ENCODE results near the gene BRINP1.
"Not testable (repeated sequence)": the region's sequence is repeated elsewhere in the genome, so short reads cannot be mapped to it uniquely, and the experiment has no call there.

Gene BRINP1

DNA sequence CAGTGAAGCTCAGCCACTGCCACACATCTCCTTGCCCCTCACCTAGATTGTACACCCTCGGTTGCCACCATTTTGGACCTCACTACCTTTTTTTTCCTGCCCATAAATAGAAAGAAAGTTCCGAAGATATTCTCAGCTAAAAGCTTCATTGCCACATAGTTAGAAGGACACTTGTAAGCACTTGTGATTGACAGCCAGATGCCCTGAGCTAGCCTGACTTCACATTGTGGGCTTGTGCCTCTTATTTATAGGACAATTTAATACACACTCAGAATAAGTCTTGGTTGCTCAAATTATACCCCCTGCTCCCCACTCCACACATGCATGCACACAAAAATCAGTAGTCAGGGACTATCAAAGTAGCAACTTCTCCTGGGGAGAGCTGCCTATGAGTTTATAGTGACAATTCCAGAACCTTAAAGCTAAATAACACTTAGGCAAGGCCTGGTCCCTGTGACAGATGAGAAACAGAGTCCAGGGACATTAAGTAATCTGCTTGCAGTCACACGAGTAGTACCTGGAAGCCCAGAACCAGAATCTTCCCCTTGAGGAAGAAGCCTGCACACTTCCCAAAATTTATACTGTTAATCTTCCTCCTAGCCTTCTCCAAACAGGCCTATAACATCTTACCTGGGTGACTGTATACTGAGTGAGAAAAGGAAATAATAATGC, 184.8 kb downstream of the BRINP1 start:
- FAIRE-seq: no peak

DNA sequence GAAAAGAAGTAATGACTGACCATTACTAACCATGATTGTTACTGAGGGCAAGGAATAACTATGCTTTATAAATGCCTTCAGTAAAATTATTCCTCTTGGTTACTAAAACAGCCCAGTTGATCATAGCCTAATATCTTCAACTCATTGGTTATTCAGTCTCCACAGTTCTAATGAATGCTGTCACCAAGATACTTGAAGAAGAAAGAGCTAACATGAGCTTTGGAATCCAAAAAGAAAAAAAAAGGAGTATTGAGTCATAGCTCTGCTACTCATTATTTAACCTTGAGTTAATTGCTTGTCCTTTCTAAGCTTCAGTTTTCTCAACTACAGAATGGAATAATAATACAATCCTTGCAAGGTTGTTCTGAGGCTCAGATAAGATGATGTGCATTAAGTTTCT, 187.7 kb downstream of the BRINP1 start:
- no peak for FAIRE-seq

DNA sequence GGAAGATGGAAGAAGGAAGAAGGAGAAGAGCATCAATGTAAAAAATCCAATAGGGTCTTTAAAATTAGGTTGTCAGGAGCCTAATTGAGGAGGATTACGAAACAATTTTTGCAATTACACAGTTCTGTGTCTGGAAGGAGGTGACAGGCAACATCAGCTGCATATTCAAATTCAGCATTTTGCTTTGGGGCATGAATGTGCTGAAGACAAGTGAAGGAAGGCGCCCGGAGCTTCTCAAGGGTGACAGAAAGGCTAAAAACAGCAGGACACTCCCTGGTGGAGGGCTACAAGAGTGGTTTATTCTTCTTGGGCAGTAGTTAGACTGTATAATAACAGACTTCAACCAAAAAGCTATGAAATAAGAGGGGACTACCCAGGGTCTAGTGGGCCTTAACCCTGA, 188.3 kb downstream of the BRINP1 start:
- no peak for FAIRE-seq

DNA sequence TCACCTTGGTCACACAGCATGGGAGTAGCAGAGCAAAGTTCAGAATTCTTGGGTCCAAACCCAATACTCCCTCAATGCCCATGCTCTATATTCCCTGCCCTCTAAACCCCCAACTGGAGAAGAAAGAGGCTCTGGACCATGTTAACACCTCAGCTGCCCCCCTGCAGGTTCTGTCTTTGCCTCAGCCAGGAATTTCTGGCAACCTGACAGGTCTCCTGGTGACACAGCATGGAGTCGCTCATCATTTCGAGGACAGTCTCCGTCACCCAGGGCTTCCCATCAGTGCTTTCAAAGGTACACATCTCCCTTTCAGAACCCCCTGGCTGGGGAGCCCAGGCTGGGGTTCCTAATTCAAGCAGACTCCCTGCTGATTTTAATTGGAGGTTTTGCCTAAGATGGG, 189.5 kb downstream of the BRINP1 start:
- no peak for FAIRE-seq

DNA sequence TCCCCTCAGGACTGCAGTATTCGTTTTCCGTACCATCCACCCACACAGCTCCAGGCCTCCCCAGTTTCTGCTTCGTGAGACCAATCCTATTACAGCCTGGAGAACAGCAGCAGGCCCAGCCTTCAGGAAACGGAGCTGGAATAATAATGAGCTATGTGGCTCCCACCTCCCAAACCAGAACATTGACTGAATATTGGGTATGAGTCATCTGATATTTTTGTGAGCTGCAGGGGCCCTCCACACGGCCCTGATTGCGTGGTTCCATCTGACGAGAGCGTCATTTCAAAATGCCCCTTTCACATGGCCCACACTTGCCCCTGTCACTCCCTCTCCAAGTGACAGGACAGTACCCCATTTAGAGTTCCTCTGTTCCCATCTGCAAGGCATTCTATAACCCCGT, 192.0 kb downstream of the BRINP1 start:
- FAIRE-seq: no peak

DNA sequence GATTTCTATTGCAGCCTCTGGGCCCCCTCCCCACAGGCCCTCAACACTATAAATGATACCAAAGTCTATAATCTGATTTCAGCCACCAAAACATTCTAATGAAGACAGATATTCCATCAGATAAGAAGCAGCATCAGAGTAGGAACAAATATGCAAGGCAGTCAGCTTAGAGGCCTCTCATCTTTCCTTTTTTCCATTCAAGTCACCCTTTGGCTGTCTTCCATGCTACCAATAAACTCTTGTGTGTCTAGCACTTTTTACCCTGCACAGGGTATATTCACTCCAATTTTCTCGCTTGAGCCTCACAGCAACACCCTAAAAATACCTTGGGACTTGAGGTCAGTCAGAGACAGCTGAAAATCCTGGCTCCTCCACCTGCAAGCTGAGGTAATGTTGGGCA, 193.7 kb downstream of the BRINP1 start:
- no peak for FAIRE-seq

DNA sequence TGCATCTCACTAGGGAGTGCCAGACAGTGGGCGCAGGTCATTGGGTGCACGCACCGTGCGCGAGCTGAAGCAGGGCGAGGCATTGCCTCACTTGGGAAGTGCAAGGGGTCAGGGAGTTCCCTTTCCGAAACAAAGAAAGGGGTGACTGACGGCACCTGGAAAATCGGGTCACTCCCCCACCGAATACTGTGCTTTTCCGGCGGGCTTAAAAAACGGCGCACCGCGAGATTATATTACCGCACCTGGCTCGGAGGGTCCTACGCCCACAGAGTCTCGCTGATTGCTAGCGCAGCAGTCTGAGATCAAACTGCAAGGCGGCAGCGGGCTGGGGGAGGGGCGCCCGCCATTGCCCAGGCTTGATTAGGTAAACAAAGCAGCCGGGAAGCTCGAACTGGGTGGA, 200.0 kb downstream of the BRINP1 start:
- not testable (repeated sequence) for FAIRE-seq

DNA sequence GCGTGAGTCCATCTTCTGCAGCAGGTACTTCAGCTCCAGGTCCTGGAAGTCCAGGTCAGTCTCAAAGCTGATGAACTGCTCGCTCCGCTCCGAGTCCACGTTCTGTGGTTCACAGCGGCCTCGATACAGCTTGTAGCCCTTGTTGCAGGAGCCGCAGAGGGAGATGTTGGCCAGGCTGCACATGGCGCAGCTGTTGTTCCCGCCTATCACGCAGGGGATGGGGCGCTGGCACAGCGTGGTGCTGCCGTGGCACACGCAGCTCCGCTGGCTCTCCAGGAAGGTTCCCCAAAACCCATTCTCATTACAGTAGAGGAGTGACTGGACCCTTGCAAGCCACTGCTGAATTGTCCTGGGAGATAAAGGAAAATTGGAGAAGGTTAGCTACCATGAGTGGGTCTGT, 201.4 kb downstream of the BRINP1 start:
- no peak for FAIRE-seq

DNA sequence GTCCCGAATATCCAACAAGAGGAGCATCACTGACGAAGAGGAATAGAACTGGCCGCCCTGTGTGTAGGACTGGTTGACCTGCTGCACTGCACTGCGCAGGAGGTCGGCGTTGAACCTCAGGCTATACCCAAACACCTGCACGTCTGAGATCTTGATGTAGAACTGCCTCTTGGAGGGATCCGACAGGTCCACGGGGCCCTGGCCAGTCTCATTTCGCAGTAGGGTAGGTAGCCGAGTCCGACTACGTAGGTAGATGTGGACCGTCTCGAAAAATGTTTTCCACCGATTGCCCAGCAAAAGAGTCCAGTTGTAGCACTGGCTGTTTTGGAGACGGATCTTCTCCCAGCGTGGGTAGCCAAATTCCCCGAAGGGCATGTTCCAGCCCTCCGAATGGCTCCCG, 202.0 kb downstream of the BRINP1 start:
- no peak for FAIRE-seq

DNA sequence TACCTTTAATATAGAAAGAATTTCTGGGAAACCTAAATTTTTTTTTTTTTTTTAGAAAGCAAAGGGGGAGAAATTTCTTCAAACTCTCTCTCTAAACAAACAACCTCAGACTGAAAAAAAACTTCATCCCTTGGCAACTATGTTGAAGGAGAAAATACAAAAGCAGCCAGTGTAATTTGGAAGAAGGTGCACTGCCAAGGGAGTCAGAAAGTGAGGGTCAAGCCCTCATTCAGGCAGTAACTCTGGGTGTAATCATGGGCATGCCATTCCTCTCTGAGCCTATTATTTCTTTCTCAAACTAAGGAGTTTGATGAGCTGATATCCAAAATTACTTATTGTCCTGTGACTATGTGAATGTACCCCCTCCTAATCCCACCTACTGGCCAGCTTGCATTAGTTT, 203.1 kb downstream of the BRINP1 start:
- FAIRE-seq: no peak

DNA sequence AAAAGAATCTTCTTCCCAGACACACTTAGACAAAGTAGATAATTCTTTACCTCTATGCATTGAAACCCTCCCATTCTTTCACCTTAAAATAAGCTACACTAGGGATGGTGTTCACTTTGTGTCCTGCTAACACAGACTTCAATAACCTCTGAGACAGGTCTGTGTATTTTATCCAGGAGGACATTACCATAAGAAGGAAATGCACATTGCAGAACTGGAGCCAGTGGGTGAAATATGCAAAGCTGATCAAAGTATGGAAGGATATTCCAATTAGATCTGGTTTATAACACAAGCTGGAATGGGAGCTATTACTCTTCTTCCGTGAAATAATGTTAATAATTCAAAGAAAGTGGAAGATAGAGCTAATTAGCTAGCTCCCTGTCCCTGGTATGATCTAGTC, 204.1 kb downstream of the BRINP1 start:
- no peak for FAIRE-seq

DNA sequence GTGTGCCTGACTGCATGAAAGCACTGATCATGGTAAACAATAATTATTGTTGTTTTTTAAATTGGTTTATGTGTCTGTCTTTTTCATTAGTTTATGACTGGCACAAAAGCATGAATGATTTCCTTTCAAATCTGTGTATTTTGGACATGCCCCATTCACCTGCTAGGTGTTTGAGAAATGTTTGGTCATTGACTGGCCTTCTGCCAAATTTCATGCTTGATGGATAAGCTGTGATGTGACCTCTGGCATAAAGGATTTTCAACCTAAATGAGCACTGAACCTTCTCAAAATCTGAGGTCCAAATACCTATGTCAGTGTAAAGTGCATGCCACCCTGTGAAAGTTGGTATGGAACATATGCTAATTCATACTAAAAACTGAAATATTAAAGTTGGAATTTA, 204.5 kb downstream of the BRINP1 start:
- no peak for FAIRE-seq

DNA sequence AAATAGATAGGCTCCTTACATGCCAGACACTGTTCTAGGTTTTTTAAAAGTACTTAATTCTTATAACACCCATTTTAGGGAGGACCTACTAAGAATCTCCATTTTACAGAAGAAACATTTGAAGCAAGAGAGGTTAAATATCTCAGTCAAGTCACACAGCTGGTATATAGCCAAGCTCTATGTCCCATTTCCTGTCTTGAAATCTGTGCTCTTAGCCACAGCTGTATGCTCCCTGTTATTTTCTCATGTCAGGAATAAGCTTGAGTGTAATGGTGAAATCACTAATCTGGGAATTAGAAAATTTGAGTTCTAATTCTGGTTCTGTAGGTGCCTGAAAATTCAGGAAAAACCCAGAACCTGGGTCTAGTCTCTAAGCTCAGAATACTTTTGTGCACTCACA, 208.7 kb downstream of the BRINP1 start:
- FAIRE-seq: no peak

DNA sequence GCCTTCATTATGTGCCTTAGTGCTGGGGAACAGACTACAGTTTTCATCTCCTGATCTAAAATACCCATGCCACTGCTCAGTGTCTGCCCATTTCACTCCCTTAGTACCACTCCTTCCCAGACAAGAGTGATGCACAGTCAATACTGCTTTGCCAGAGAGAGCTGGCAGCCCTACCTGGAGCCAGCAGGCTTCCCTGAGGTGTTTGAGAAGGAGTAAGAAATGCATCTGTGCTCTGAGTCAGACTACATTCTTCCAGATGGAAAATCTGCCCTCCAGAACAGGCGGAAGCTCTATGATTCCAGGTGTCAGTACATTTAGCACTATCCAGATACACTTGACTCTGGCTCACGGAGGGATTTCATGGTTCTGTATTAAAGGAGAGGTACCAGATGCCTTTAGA, 209.8 kb downstream of the BRINP1 start:
- FAIRE-seq: no peak

DNA sequence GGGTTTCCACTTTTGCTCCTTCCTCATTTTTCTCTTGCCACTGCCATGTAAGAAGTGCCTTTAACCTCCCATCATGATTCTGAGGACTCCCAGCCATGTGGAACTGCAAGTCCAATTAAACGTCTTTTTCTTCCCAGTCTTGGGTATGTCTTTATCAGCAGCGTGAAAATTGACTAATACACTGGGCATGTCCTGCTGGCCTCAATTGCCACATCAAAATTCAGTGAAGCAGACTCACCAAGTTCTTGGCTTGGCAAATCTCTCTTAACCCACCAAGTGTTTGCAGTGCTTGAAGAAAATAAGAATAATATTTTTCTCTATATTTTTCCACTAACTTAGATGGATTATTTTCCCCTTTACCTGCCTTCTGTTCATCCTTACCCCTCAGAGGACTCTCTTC, 212.0 kb downstream of the BRINP1 start:
- FAIRE-seq: no peak

DNA sequence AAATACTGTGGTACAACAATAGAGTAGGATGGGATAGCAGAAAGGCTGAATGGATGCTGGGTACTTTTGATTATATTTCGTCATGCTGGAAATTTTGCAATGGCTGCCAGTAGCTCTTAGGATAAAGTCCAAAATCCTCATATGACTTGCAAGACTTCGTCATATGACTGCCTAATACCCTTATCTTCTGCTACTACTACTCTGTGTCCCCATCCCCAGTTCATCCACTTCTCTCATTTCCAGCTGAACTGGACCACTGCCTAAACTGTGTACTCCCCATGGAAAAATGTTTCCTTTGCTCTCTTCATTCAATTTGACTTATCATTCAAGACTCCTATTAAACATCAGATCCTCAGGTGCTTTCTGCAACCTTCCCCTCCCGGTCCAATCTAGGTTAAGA, 212.9 kb downstream of the BRINP1 start:
- no peak for FAIRE-seq

DNA sequence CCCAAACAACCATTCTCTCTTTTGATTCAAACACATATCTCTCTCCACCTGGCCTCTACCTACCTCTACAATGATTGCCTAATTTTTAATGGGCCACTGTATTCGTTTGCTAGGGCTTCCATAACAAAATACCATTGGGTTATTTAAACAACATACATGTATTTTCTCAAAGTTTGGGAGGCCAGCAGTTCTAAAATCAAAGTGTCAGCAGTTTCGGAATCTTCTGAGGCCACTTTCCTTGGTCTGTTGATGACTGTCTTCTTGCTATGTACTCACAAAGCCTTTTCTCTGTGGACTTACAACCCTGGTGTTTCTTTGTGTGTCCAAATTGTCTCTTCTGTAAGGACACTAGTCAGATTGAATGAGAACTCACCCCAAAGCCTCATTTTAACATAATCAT, 214.7 kb downstream of the BRINP1 start:
- no peak for FAIRE-seq

DNA sequence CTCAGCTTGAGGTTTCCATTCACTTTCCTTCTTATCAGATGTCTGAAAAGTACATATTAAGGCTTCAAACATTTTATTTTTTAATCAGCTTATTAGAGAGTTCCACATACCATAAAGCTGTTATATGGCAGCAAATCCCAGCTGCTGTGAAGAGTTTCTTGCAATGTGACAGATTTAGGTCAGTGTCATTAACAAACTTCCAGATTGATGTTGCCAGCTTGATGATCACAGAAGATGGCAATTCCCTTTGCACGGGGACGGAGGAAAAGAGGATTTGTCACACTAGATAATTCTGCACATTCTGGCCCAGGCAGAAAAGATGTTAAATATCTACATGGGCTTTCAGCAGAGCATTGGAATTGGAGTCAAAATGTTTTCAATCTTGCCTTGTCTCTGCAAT, 215.8 kb downstream of the BRINP1 start:
- FAIRE-seq: no peak

DNA sequence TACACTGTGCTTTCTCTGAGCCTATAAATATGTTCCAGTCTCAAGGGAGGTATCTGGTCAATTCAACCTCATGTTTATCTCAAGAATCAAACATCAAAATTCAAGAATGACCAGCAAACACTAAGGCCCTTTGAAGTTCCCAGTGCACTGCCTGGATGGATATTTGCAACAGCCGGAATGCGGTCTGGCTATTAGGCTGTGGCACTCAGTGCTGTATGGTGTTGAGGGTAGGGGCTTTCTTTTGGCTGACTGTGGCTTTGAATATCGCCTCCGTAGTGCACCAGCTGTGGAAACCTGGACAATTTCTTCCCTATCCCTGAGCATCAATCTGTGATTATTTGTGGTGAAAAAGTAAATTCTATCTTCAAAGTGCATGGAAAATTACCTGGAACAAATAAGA, 220.4 kb downstream of the BRINP1 start:
- FAIRE-seq: no peak

DNA sequence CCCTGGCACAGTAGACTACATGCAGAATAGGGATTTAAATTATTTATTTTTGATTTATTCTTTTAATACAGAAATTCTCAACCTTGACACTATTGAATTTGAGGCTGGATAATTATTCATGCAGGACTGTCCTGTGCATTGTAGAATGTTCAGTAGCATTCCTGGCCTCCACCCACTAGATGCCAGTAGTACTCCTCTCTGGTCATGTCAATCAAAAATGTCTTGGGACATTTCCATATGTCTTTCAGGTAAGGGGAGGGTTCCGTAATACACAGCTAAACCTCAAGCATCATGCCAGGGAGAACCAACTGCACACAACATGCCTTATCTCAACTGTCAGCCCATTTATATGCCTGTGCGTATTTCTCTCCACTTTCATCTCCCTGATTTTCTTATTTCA, 231.8 kb downstream of the BRINP1 start:
- no peak for FAIRE-seq

DNA sequence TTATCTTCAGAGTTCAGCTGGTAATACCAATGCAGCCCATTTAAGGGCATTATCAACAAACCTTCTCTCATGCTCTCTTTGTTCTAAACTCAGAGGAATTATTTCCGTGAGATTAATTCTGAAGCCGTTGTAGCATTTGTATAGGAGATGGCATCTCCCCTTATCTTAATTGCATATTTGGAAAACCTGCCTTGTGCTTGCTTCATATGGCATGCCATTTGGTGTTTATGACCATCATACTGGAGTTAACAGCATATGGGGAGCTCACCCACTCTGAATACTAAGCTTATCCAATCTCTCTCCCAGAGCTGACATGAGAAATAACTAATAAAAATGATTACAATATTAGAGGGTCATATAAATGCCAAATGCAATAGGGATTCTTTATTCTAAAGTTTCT, 243.2 kb downstream of the BRINP1 start:
- FAIRE-seq: no peak

DNA sequence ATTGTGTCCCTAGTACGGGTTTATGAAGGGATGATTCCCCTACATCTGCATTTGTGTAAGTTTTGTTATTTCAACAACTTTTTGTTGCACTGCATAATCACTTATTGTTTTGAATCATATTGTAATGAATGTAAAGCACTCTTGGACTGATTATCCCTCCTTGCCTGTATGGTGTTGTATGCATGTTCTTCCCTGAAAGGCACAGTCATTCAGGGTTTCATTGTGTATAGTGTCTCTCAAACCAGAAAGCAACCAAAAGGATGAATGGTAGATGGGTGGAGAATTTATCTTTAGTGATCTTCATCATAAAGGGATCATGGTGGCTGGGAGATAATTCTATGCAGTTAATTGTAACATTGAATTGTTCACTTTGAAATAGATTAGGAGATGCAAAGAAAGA, 247.3 kb downstream of the BRINP1 start:
- no peak for FAIRE-seq

DNA sequence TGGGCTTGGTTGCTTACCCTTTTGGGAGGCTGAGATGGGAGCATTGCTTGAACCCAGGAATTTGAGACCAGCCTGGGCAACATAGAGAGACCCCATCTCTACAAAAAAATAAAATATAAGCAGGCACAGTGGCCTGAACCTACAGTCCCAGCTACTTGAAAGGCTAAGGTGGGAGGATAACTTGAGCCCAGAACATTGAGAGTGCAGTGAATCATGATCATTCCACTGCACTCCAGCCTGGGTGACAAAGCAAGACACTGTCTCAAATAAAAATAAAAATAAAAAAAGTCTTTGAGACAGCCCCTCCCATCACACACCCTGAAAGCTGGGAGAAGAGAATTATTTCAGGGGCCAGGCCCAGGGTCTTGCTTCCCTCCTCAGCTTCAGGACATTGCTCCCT, 251.8 kb downstream of the BRINP1 start:
- FAIRE-seq: no peak

Measured in A204.1 (cell line).